CD4-positive, alpha-beta T cell treated with Interleukin-15 for 4 hours (primary cell): ENCODE measurements around the gene NHS.

ENCODE experiments used
- DNase-seq: peaks from one replicate; pipeline ENCODE4 v3.0.0-alpha.2; 2020; ENCODE audit warnings: low spot score

NHS gene

DNA sequence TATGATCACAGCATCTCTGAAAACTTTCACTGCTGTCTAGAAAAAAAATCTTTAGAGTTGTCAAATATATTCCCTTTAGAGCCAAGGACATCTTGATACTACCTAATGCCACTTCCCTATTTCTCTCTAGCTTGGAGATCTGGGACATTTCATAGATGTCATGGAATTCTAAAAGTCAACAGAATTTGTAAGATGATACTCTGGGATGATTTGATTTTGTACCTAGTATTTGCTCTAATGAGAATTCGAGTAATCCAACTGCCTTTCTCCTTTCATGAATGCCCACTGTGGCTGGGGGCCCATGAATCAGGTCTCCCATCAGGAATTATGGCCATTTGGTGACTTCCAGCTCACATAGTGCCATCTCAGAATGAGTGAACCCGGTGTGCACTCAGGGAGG, 73.2 kb downstream of the NHS start:
- DNase-seq: no peak

DNA sequence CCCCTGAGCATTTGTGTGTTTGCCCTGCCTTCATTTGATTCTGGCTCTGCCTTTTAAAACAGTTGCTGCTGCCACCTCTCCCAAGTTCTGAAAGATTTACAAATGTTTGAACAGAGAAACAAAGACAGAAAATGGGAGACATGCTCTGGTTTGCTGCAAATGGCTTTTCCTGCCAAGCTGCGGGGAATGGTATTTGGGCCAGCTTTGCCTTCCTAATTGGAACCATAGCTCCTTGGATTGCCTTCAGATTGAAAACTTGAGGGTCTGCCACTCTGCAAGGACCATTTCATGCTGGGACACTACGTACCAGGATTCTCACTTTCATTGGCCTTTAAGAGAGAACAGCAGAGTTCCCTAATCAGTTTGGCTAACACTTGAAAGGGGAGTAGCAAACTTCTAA, 74.9 kb downstream of the NHS start:
- no peak for DNase-seq

DNA sequence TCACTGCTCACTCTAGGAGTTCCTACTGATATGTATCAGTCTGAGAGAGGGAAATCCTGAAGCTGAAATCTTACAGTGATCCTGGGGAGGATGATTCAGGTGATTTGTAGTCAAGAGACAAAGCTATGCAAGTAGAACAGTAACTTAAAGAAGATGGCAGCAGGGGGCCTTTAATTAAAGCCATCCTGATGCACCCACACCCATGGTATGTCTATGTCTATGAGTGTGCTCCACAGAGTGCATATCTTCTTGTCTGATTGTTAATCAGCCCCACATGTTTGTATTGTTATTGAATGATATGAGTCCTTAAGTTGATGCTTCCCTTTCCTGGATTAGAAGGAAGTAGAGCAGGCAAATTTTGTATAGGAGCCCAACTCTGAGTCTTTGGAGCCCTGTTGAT, 78.8 kb downstream of the NHS start:
- DNase-seq: no peak

DNA sequence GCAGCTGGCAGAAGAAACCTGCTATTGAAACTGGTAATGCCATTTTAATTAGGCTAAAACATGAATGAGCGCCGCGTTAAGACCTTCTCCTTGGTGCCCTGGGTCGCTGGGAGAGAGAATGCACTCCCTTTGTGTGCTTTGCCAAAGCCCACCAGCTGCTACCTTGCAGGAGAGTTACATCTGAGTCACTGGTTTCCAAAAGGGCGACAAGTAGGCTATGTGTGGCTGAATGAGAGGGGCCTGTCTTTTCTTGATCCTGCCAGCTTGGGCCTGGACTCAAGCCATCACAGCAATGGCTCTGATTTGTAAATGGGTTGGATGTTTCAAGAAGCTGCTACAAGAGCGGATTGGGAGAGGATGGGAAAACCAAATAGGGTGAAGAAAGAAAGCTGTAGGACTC, 81.5 kb downstream of the NHS start:
- DNase-seq: no peak

DNA sequence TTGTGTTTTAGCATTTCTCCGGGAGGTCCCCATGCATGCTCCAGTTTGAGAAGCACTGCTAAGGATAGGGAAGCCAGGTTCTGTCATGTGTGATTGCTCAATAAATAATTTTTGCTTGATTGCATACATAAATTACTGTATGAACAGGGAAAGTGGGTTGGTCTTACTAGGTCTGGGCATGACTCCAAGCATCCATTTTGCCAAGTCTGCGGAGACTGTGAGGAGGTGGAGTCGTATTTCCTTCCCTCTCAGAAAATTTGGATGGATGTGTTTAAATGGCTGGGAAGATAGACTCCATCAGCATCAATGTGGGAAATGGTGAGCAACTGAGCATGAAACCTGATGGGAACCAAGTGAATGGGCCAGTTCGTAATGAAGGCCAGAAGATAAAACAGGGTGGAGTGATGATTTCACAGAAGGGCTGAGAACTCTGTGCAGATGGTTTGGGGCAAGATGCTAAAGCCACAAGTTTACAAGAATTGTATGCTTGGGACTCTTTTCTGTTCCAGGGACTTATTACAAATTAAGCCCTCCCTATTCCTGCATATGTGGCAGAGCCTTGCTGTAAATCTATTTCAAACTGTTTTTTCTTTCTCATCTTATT, 84.1 kb downstream of the NHS start:
- no peak for DNase-seq

DNA sequence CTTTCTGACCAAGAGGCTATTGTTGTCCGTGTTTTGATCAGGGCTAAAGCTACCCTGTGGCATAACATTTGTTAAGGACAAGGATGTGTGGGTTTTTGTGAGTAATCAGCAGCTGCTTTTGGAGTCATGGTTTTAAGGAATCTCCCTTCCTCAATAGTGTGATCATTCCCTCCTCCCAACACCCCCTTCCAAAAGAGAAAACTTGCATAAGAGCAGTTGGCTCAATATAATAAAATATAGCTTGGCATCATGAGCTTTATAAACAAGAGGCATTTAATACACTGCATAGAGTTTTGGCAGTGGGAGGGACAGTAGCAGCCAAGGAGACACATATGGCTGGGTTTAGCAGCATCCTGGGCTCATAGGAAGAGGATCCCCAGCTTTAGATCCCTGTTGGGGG, 84.7 kb downstream of the NHS start:
- DNase-seq: no peak

DNA sequence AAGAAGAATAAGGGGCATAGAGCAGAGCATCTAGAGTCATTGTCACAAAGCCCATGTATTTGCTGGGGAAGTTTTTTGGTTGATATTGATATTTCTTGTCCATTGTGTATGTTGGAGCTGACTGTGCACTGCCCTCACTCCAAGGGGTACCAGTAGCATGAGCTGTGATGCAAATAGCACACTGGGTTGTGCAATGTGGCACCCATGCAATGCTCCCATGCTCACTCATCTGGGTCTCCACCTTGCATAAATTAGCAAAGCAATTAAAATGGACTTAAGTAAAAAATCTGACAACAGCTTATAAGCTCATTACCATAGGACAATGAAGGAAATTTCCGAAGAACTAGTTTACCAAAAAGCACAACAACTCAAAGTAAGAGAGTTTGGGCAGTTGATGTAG, 87.9 kb downstream of the NHS start:
- DNase-seq: no peak

DNA sequence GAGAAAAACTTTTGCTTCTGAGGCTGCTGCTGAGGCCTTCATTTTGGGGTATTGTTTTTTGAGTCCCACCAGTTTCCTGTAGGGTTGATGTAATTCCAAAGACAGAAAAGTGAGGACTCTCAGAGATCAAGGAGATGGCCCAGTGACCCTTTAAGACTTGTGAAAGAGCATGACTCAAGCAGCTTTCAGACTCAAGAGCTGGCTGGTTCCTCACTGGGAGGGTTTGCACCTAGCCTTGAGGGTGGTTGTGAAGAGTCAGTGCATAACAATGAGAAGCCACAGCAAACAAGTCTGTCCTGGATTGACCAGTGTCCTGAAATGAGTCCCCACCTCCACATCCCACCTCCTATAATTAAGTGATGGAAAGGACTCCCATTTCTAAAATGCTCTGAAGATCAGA, 89.2 kb downstream of the NHS start:
- DNase-seq: no peak

DNA sequence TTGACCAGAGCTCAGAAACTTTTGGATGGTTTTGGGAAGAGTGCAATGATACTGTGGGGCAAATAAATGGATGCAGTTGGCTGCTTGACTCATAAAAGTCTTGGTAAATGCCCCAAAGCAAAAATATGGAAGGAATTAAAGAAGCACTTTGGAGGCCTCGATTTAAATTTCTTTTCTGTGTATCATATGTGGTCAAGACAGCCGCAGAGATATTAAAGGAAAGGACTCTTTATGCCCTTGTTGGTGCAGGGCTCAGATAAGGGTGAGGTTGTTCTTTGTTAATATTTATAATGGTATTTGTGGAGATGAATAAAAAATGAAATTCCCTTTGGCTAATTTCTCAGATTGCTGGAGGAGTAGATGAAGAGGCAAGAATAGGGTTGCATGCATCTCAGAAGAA, 90.2 kb downstream of the NHS start:
- no peak for DNase-seq

DNA sequence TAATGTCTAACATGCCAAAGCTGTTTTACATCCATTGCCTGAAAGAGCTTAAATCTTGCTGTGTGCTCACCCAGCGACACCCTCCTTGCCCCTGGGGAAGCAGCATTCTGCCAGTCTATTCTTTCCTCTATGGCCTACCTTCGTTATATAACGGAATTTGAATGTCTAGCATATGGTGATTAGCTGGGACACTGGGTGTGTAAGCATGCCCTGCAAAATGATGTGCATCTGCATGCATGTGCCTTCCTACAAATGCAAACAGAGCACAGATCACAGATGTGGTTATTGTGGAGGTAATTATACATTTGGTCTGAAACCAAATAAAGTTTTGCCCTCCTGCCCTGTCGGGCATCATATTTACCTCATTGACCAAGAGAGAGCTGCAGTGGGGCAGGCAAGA, 90.8 kb downstream of the NHS start:
- DNase-seq: no peak

DNA sequence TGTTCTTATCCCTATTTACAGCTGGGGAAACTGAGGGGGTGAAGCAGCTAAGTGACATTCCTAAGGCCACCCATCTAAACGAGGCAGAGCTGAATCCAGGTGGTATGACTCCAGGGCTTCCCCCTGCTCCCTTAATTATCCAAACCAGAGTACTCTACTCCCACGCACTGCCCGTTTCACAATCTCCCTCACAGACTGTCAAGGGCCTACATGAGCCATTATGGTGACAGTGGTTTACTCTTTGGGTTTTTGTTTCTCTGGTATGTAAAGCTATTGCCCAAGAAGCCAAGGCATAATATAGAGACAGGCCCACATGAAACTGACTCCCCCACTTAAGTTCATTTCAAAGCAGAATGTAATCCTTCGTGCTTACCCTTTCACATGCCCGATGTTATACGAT, 95.1 kb downstream of the NHS start:
- no peak for DNase-seq

DNA sequence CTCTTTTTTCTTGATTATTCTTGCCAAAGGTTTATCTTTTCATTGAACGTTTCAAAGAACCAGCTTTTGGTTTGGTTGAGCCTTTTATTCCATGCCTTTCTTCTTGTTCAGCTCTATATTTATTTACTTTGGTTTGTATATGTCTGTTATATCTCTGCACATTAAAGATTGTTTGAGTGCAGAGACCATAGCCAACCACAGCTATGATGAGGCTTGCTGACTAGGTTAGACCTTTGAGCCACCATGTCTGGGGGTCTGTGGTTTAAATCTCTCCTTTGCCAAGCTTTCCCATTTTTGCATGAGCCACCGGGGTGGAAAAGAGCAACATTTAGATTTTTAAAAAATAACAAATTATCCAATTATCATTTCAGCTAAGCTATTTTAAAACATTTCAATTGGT, 96.1 kb downstream of the NHS start:
- DNase-seq: no peak

DNA sequence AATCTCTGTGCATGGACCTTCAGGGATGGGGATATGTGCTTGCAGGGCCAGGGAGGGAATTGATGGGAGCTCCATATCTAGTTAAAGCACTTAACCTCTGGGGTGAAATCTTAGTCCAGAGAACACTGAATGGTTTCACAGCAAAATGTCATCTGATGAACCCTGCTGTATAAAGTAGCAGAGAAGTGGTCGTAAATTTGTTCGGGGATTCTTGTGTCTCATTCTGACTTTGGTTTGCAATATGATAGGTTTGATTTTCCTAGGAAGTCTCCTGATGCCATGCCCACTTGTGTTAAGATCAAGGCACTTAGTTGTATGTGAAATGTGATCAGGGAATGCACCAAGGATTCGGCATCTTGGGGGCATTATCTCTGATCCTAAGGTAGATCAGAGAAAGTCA, 96.9 kb downstream of the NHS start:
- no peak for DNase-seq

DNA sequence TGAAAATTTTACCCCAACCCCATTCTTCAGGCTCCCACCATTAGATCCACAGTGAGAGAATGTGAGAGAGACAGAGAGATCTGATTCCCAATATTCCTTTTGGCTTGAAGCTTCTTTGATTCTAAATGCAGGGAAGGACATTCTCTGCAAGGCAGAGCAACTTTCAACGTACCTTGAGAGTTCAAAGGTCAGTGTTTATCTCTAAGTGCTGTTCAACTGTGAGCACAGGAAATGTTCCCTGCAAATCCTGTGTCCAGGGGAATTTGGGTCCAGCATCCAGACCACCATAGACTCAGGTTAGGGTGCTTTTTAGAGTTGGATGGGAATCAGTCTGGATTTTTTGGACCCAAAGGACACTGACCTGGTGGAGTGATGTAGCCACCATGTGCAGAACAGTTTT, 97.4 kb downstream of the NHS start:
- DNase-seq: no peak

DNA sequence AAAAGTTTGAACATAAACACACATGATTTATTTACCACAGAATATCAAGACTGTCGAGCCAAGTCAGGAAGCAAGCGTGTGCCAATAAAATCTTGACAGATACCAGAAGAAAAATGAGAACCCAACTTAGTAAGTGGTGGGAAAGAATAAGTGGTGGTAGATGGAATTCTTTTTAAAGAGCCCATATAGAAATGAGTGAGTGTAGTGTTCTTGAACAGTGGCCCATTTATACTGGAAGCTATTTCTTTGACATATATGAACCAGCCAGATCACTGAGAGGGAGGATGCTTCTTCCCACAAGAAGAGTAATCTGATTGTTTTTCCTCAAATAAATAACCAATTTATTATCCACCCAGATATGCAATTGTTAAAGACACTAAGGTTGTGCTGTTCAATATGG, 98.0 kb downstream of the NHS start:
- no peak for DNase-seq

DNA sequence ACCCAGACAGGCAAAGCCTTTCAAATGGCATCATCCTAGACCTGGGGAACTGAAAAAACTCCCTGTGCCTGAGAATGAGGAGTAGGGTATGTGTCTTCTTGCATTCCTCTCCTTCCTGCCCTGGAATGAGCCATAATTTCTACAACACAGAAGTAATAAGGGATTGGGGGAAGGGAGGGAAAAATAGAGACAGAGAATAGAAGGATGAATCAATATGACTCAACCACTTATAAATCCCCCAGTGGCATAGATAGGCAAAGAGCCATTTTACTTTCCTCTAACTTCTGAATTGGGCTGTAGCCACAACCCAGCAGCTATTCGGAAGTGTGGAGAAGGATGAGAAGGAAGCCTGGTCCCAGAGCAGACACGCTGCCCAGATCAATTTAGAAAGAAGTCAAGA, 99.9 kb downstream of the NHS start:
- DNase-seq: no peak

DNA sequence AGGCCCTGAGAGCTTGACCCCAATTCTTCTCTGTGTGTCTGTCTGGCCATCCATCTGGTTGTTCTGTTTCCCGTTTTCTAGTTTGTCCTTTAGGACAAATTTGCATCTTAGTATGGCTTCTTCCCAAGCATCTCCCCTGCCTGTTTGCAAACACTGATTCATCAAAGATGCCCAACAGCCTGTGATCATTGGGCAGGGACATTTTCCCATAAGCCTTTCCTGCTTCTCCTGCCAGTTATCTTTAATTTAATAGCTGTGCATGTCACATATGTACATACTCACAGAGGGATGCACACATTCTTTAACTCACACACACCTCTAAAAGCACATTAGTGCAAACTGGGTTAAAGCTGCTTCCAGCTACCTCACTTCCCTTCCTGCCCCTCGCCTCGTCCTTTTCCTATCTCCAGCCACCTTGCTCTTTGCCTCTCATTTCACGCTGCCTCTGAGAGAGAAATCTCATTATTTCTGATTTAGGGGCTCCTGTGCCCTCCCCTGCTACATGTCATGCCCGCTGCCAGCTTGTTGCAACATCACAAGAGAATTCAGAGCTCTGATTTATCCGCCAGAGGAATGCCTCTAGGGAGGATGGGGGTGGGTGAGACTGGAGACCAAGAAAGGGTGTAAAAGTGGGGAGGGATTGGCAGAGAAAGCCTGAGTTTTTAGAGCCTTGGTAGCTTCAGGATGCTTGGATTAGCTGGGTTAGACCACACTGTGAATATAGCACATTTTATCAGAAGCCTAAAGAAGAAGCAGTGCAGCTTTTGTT, 100.6 kb downstream of the NHS start:
- DNase-seq: no peak

DNA sequence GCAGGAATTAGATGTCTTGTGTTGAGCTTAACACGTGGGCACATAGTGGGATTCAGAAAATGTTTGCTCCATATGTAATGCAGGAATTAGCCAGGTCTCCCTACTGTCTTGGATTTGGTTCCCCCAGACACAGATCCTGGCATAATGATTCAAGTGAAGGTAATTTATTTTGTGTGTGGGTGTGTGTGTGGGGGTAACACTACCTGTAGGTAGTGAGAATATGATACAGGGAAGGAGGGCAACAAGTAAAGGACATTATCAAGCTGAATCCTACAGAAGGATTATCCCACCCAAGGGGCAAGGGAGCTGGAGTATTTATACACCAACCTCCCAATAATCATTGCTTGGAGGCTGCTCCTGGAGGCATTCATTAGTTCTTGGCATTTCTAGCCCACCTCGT, 101.4 kb downstream of the NHS start:
- DNase-seq: no peak

DNA sequence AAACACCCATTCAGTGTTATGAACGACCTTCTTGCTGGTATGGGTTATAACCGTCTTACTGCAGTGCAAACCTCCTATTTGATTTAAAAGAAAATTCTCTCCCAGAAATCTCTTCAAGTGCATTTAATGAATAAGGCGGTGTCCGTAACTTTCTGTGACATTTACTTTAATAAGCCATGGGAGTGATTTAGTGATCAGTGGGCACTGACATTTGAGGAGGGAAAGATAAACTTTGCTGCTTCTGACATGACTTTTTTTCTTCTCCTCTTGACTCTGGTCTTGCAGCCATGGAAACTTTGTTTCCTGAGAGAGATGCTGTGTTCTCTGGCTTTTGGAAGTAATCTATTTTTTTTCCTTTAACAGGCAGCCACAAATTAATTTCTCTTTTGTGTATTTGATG, 106.1 kb downstream of the NHS start:
- no peak for DNase-seq

DNA sequence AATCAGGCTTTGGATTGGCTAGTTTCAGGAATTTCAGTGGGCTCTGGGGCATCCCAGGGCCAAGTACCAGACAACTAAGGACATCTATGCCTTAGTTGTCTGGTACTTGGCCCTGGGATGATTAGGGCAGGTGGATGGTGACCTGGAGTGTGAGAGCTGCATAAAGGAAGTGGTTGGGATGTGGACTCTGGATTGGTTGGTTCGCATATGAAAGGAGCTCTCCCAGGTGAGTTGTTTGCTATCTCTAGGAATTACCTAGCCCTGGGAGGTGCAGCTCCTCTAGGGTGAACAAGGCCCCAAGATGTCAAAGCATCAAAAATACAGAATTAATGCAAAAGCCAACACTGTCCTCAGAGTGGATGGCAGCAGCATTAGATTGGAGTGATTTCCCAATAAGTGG, 109.6 kb downstream of the NHS start:
- DNase-seq: no peak

DNA sequence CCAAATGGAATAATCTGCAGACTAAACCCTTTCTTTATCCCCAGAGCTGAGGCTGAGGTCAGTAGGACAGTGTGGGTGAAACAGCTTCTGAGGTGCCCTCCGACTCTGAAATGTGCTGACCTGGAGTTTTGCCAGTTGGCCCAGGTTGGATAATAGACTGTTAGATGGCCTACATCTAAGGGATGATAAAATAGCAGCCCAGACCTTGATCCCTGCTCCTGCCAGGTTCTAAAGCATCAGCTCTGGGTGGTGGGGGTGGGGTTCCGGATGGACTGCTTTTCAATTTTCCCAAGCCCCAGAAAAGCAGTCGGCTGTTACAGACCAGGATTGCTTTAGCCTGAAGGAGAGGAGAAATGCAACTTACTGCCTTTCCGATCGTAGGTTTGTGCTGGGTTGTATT, 110.4 kb downstream of the NHS start:
- DNase-seq: no peak

DNA sequence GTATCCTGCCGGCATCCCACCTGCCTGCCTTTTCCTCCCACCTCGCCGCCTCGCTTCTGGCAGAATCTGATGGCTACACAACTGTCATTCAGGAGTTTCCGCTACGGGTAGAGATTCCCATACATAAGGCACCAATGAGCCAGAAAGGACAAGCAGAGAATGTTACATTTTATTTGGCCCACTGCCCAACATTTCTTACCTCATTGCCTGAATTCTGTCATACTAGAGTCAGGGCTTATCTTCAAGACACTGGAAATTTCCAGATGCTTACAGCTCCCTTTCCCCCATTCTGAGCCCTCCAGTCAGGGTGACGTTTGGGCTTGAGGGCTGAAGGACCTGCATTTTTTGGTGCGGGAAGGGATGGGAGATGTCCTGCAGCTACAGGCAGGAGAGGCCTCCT, 113.0 kb downstream of the NHS start:
- DNase-seq: no peak

DNA sequence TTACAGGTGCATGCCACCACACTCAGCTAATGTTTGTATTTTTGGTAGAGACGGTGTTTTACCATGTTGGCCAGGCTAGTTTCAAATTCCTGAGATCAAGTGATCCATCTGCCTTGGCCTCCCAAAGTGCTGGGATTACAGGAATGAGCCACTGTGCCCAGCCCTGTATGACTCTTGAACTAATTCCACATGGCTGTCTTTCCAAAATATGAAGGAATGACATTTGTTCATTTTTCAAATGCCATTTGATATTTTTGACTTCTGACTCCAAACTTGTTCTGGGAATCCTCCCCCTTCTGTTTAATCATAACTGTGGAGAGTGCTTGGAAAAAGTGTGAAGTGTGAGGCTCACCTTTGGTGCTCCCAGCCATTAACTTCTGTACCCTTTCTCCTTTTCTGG, 119.2 kb downstream of the NHS start:
- DNase-seq: no peak

DNA sequence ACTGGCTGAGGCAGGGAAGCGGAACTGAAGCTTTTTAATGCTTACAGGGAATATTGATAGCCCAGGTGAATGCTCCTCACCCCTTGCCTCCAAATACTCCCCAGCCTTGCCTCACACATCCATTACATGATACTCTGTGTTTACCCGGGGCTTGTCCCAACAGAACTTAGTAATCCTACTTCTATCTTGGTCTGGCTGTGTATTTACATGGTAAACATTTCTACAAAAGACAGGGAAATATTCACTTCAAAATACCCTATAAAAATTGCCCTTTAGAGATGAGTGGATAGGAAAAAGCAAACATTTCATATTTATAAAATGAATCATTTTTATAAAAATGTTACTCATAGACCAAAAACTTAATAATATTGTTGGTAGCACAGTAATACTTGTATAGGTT, 120.1 kb downstream of the NHS start:
- no peak for DNase-seq
